H9 (cell line): ENCODE data around the gene DENND5B. TPM values are rescaled to one million over a fixed set of nuclear protein-coding genes. Genes with fewer than 3 reads are reported as not detected.

Experiments used
- DNase-seq: peaks from one replicate; pipeline ENCODE4 v3.0.0-alpha.2; 2017
- H2AFZ ChIP-seq: one replicate; pipeline ENCODE4 v1.6.1; 2013; ENCODE audit warnings: mild to moderate bottlenecking, low read length, control low read depth, moderate library complexity
- H2AK5ac ChIP-seq: 2 replicates; pipeline ENCODE4 v1.6.1; 2013; ENCODE audit warnings: low read length, control low read depth, mixed read lengths; ENCODE audit not compliant: insufficient read length
- H2BK120ac ChIP-seq: one replicate; pipeline ENCODE4 v1.6.1; 2013; ENCODE audit warnings: low read depth, mild to moderate bottlenecking, low read length, control low read depth, inconsistent platforms; ENCODE audit not compliant: poor library complexity, severe bottlenecking
- H2BK12ac ChIP-seq: 2 replicates; pipeline ENCODE4 v1.6.1; 2013; ENCODE audit warnings: low read length, control low read depth, mixed read lengths, low read depth; ENCODE audit not compliant: insufficient read length
- H2BK15ac ChIP-seq: 2 replicates; pipeline ENCODE4 v1.6.1; 2013; ENCODE audit warnings: low read depth, low read length, control low read depth
- H2BK20ac ChIP-seq: one replicate; pipeline ENCODE4 v1.6.1; 2013; ENCODE audit warnings: low read depth, mild to moderate bottlenecking, low read length, control low read depth, inconsistent platforms; ENCODE audit not compliant: poor library complexity, severe bottlenecking
- H2BK5ac ChIP-seq: 2 replicates; pipeline ENCODE4 v1.6.1; 2013; ENCODE audit warnings: low read length, control low read depth, mixed read lengths; ENCODE audit not compliant: insufficient read length
- H3K14ac ChIP-seq: 2 replicates; pipeline ENCODE4 v1.6.1; 2013; ENCODE audit warnings: low read length, control low read depth; ENCODE audit not compliant: insufficient read depth
- H3K18ac ChIP-seq: 2 replicates; pipeline ENCODE4 v1.6.1; 2013; ENCODE audit warnings: low read depth, mild to moderate bottlenecking, mixed read lengths, low read length, control low read depth; ENCODE audit not compliant: insufficient read length
- H3K23ac ChIP-seq: 2 replicates; pipeline ENCODE4 v1.6.1; 2013; ENCODE audit warnings: low read length, control low read depth, mixed read lengths, low read depth; ENCODE audit not compliant: insufficient read length
- H3K23me2 ChIP-seq: 2 replicates; pipeline ENCODE4 v1.6.1; 2013; ENCODE audit warnings: low read depth, mild to moderate bottlenecking, mixed read lengths, low read length, control low read depth; ENCODE audit not compliant: insufficient read length, poor library complexity, severe bottlenecking
- H3K27ac ChIP-seq: 2 replicates; pipeline ENCODE4 v1.5.1; 2013; ENCODE audit warnings: low read length, control low read depth, mixed read lengths, low read depth; ENCODE audit not compliant: insufficient read length
- H3K27me3 ChIP-seq: 2 replicates; pipeline ENCODE4 v1.6.1; 2013; ENCODE audit warnings: low read length, control low read depth, inconsistent platforms; ENCODE audit not compliant: insufficient read depth
- H3K4ac ChIP-seq: 2 replicates; pipeline ENCODE4 v1.6.1; 2013; ENCODE audit warnings: low read depth, mild to moderate bottlenecking, control low read depth, inconsistent platforms, low read length, moderate library complexity
- H3K4me1 ChIP-seq: 2 replicates; pipeline ENCODE4 v1.6.1; 2013; ENCODE audit warnings: low read length, control low read depth, inconsistent platforms; ENCODE audit not compliant: insufficient read depth
- H3K4me2 ChIP-seq: 2 replicates; pipeline ENCODE4 v1.6.1; 2013; ENCODE audit warnings: low read length, control low read depth, mixed read lengths; ENCODE audit not compliant: insufficient read length, insufficient read depth
- H3K56ac ChIP-seq: 2 replicates; pipeline ENCODE4 v1.6.1; 2013; ENCODE audit warnings: low read depth, mild to moderate bottlenecking, mixed read lengths, low read length, control low read depth; ENCODE audit not compliant: insufficient read length
- H3K79me1 ChIP-seq: 2 replicates; pipeline ENCODE4 v1.6.1; 2013; ENCODE audit warnings: low read depth, mild to moderate bottlenecking, moderate library complexity, low read length, control low read depth, inconsistent platforms; ENCODE audit not compliant: insufficient read depth, poor library complexity, severe bottlenecking
- H3K79me2 ChIP-seq: 2 replicates; pipeline ENCODE4 v1.6.1; 2013; ENCODE audit warnings: low read length, control low read depth, inconsistent platforms; ENCODE audit not compliant: insufficient read depth
- H3K9ac ChIP-seq: 2 replicates; pipeline ENCODE4 v1.6.1; 2013; ENCODE audit warnings: low read length, control low read depth, mixed read lengths; ENCODE audit not compliant: insufficient read length; ENCODE audit errors: extremely low read depth
- H3K9me3 ChIP-seq: one replicate; pipeline ENCODE4 v1.6.1; 2013; ENCODE audit warnings: low read depth, low read length, inconsistent platforms; ENCODE audit not compliant: control insufficient read depth
- H3T11ph ChIP-seq: one replicate; pipeline ENCODE4 v1.6.1; 2013; ENCODE audit warnings: mild to moderate bottlenecking, low read length, control low read depth, inconsistent platforms
- H4K20me1 ChIP-seq: one replicate; pipeline ENCODE4 v1.6.1; 2013; ENCODE audit not compliant: control insufficient read depth, insufficient read length, insufficient read depth
- H4K5ac ChIP-seq: 2 replicates; pipeline ENCODE4 v1.6.1; 2013; ENCODE audit warnings: low read depth, mild to moderate bottlenecking, mixed read lengths, low read length, control low read depth; ENCODE audit not compliant: insufficient read length
- H4K8ac ChIP-seq: replicated peaks from 2 replicates; pipeline ENCODE4 v1.6.1; 2013; ENCODE audit warnings: low read length, control low read depth, mixed read lengths, low read depth; ENCODE audit not compliant: insufficient read length
- H4K91ac ChIP-seq: 2 replicates; pipeline ENCODE4 v1.6.1; 2013; ENCODE audit warnings: low read depth, mild to moderate bottlenecking, moderate library complexity, mixed read lengths, low read length, control low read depth; ENCODE audit not compliant: insufficient read length
- H3K27ac Mint-ChIP-seq, 3 experiments: 2 replicates in 2 of 3; 3 replicates in 1 of 3; pipeline ENCODE4 v1.8.0; 2020 to 2021; ENCODE audit warnings: mixed read lengths in 3 of 3, mild to moderate bottlenecking in 1 of 3, moderate library complexity in 1 of 3
- H3K27me3 Mint-ChIP-seq: 2 replicates; pipeline ENCODE4 v1.8.0; 2021; ENCODE audit warnings: low read depth, mild to moderate bottlenecking, moderate library complexity, mixed read lengths
- H3K36me3 Mint-ChIP-seq, 3 experiments: 2 replicates in 2 of 3; 3 replicates in 1 of 3; pipeline ENCODE4 v1.8.0; 2020 to 2021; ENCODE audit warnings: low read depth in 3 of 3, mixed read lengths in 3 of 3; ENCODE audit not compliant: insufficient read depth in 1 of 3
- H3K4me1 Mint-ChIP-seq, 2 experiments: 2 replicates each; pipeline ENCODE4 v1.8.0; 2020; ENCODE audit warnings: mixed read lengths in 2 of 2
- H3K4me3 Mint-ChIP-seq, 2 experiments: 2 replicates in 1 of 2; 3 replicates in 1 of 2; pipeline ENCODE4 v1.8.0; 2020 to 2021; ENCODE audit warnings: mild to moderate bottlenecking in 2 of 2, mixed read lengths in 2 of 2, moderate library complexity in 1 of 2
- H3K9me3 Mint-ChIP-seq, 2 experiments: 2 replicates in 1 of 2; 3 replicates in 1 of 2; pipeline ENCODE4 v1.8.0; 2020; ENCODE audit warnings: mild to moderate bottlenecking in 2 of 2, mixed read lengths in 2 of 2, moderate library complexity in 1 of 2
- WGBS: extraction: QIAGEN DNeasy Blood & Tissue Kit; methylation state at CpG from one replicate; pipeline ENCODE4 v1.1.7; 2013; ENCODE audit warnings: missing lambda C conversion rate, low lambda C conversion rate, mixed read lengths; ENCODE audit not compliant: insufficient read length; ENCODE audit errors: extremely low coverage; 5-methylcytosine and 5-hydroxymethylcytosine counted together
- total RNA-seq: library from RNA; stranded (reverse); gene quantifications from 2 replicates; pipeline ENCODE4 v1.2.1, GENCODE V29; 2021
- TF ChIP-seq, protein P1 (sequence below): fragments of 200-600 bp; sonication (generic); conservative IDR thresholded peaks from 3 replicates; pipeline ENCODE4 v1.8.0; 2021; ENCODE audit warnings: antibody characterized with exemption, mild to moderate bottlenecking

The DENND5B gene
- total RNA-seq, 1 experiment from 2014 or later: 13.4 TPM

DNA sequence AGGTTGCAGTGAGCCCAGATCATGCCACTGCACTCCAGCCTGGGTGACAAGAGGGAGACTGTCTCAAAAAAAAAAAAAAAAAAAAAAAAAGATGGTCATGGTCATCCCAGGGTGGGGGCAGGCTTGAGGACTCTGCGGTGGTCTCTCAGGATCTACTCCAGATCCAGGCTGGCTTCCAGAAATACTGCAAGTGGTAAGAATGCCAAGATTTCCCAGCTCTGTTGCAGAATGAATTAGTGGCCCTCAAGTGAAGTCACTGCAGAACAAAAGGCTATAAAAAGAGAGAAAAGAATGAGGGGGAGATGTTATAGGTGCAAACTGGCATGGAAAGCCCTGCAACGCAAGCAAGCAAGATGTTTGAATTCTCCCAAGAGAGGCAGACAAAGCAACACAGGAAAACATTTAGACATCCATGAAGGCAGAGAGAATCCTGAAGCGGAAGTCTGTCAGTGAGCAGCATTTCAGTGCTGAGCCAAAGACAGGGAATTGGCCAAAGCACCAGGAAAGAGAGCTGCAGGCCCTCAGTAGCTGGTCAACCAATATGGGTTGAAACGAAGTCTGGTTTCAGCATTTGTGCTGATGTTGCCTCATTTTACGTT lies 36.6 kb upstream of the DENND5B start:
- WGBS: no CpG with 5 or more reads among the region's 5 CpGs
- no peak overlapping the region for H3K18ac ChIP-seq
- H4K8ac ChIP-seq: no peak overlapping the region
- no peaks in the 10 kb centered on the region for H3K4me1 ChIP-seq
- H3K9me3 ChIP-seq: no peaks in the 10 kb centered on the region
- no peak overlapping the region for H3K4me2 ChIP-seq
- H2BK15ac ChIP-seq: no peak overlapping the region
- no peaks in the 10 kb centered on the region for H3K23me2 ChIP-seq
- no peaks in the 10 kb centered on the region for H3K79me2 ChIP-seq
- no peak overlapping the region for H4K5ac ChIP-seq
- H3K4ac ChIP-seq: no peak overlapping the region
- DNase-seq: no peak
- H3K27ac Mint-ChIP-seq: no peak overlapping the region
- no peaks in the 10 kb centered on the region; the same call in 1 of the 2 replicates for H3K27me3 Mint-ChIP-seq
- no peak overlapping the region for H2BK12ac ChIP-seq
- H3K79me1 ChIP-seq: no peaks in the 10 kb centered on the region
- H4K91ac ChIP-seq: no peak overlapping the region
- H3K9me3 Mint-ChIP-seq: no peaks in the 10 kb centered on the region
- H3K4me3 Mint-ChIP-seq: no peak overlapping the region
- H3K27ac ChIP-seq: no peak overlapping the region
- H3K27me3 ChIP-seq: no peaks in the 10 kb centered on the region
- H3T11ph ChIP-seq: no peak overlapping the region
- no peak overlapping the region for H2BK120ac ChIP-seq
- peaks cover 0 to 9% of the 10 kb centered on the region in 2 experiments; a peak in 3 of 4 replicates for H3K4me1 Mint-ChIP-seq
- no peak overlapping the region for H3K56ac ChIP-seq
- H2BK5ac ChIP-seq: no peak overlapping the region
- no peak overlapping the region for H3K23ac ChIP-seq
- H3K14ac ChIP-seq: no peak overlapping the region
- H2AK5ac ChIP-seq: no peak overlapping the region
- no peaks in the 10 kb centered on the region for H4K20me1 ChIP-seq
- H3K9ac ChIP-seq: no peak overlapping the region
- H3K36me3 Mint-ChIP-seq: no peaks in the 10 kb centered on the region; a peak in 1 of 7 replicates
- H2BK20ac ChIP-seq: no peak overlapping the region
- TF ChIP-seq, protein P1, sequence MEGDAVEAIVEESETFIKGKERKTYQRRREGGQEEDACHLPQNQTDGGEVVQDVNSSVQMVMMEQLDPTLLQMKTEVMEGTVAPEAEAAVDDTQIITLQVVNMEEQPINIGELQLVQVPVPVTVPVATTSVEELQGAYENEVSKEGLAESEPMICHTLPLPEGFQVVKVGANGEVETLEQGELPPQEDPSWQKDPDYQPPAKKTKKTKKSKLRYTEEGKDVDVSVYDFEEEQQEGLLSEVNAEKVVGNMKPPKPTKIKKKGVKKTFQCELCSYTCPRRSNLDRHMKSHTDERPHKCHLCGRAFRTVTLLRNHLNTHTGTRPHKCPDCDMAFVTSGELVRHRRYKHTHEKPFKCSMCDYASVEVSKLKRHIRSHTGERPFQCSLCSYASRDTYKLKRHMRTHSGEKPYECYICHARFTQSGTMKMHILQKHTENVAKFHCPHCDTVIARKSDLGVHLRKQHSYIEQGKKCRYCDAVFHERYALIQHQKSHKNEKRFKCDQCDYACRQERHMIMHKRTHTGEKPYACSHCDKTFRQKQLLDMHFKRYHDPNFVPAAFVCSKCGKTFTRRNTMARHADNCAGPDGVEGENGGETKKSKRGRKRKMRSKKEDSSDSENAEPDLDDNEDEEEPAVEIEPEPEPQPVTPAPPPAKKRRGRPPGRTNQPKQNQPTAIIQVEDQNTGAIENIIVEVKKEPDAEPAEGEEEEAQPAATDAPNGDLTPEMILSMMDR: no peak
- H2AFZ ChIP-seq: no peak overlapping the region
